ES-I3 (cell line): ENCODE measurements around the gene TMUB1.

Experiments
- H3K36me3 ChIP-seq: 2 replicates; pipeline ENCODE4 v1.6.1; 2013; ENCODE audit warnings: mild to moderate bottlenecking, low read length, control low read depth, moderate library complexity; ENCODE audit not compliant: insufficient read depth
- H3K4me1 ChIP-seq: 2 replicates; pipeline ENCODE4 v1.6.1; 2013; ENCODE audit warnings: mild to moderate bottlenecking, control low read depth, low read length; ENCODE audit not compliant: insufficient read depth
- H3K9ac ChIP-seq: 2 replicates; pipeline ENCODE4 v1.6.1; 2013; ENCODE audit warnings: low read depth, mild to moderate bottlenecking, low read length, moderate library complexity
- H3K9me3 ChIP-seq: 2 replicates; pipeline ENCODE4 v1.6.1; 2013; ENCODE audit warnings: mild to moderate bottlenecking, low read length, moderate library complexity; ENCODE audit not compliant: control insufficient read depth, insufficient read depth

TMUB1 gene

GRCh38 chr7:151083071-151083823 is at the start of gene TMUB1:
TMUB1 (minus strand) TSS chr7:151083493; CDS start chr7:151082563, 930 bp downstream.
- Histone ChIP-seq H3K9ac (peak within 1 kb of the TSS; percentile 62), H3K4me1 (peaks cover 22% of the 10 kb centered on the region), H3K9me3 (no peaks in the 10 kb centered on the region), H3K36me3 (no peaks in the 10 kb centered on the region)

GRCh38 chr7:151132461-151133205 is 49.3 kb upstream of the TMUB1 start:
- Histone ChIP-seq H3K4me1 (no peaks in the 10 kb centered on the region; the same call in 1 of the 2 replicates), H3K9me3 (no peaks in the 10 kb centered on the region), H3K9ac (no peak overlapping the region), H3K36me3 (no peaks in the 10 kb centered on the region; the same call in 1 of the 2 replicates)

- Histone ChIP-seq H3K9ac (no peak overlapping the region), H3K9me3 (no peaks in the 10 kb centered on the region), H3K4me1 (peaks cover 3% of the 10 kb centered on the region), H3K36me3 (no peaks in the 10 kb centered on the region; the same call in 1 of the 2 replicates)
Measured at GRCh38 chr7:151131592-151132293, 48.5 kb upstream of the TMUB1 start.

- Histone ChIP-seq H3K9ac (no peak overlapping the region), H3K4me1 (peaks cover 6% of the 10 kb centered on the region), H3K9me3 (no peaks in the 10 kb centered on the region), H3K36me3 (no peaks in the 10 kb centered on the region; the same call in 1 of the 2 replicates)
Measured at GRCh38 chr7:151131224-151131591, 47.9 kb upstream of the TMUB1 start.

- H3K36me3 ChIP-seq: no peaks in the 10 kb centered on the region; the same call in 1 of the 2 replicates
- peaks cover 6% of the 10 kb centered on the region for H3K4me1 ChIP-seq
- no peaks in the 10 kb centered on the region for H3K9me3 ChIP-seq
- H3K9ac ChIP-seq: no peak overlapping the region
Measured at GRCh38 chr7:151130741-151131157, 47.5 kb upstream of the TMUB1 start.

GRCh38 chr7:151129960-151130591 is 46.8 kb upstream of the TMUB1 start:
- Histone ChIP-seq H3K4me1 (peaks cover 6% of the 10 kb centered on the region), H3K9ac (no peak overlapping the region), H3K36me3 (no peaks in the 10 kb centered on the region), H3K9me3 (no peaks in the 10 kb centered on the region)

GRCh38 chr7:151129117-151129959 is 46.0 kb upstream of the TMUB1 start:
- H3K9ac ChIP-seq: no peak overlapping the region
- H3K9me3 ChIP-seq: no peaks in the 10 kb centered on the region
- peaks cover 6% of the 10 kb centered on the region for H3K4me1 ChIP-seq
- no peaks in the 10 kb centered on the region for H3K36me3 ChIP-seq

- Histone ChIP-seq H3K9ac (no peak overlapping the region), H3K9me3 (no peaks in the 10 kb centered on the region), H3K36me3 (no peaks in the 10 kb centered on the region), H3K4me1 (peaks cover 6% of the 10 kb centered on the region)
Measured at GRCh38 chr7:151128716-151129115, 45.4 kb upstream of the TMUB1 start.

- Histone ChIP-seq H3K9ac (no peak overlapping the region), H3K9me3 (no peaks in the 10 kb centered on the region), H3K4me1 (peaks cover 6% of the 10 kb centered on the region), H3K36me3 (no peaks in the 10 kb centered on the region)
Measured at GRCh38 chr7:151128144-151128543, 44.9 kb upstream of the TMUB1 start.

- Histone ChIP-seq H3K4me1 (peaks cover 6% of the 10 kb centered on the region), H3K36me3 (no peaks in the 10 kb centered on the region), H3K9me3 (no peaks in the 10 kb centered on the region), H3K9ac (peak overlapping the region; percentile 55; the same call in 1 of the 2 replicates)
Measured at GRCh38 chr7:151126491-151127137, 43.3 kb upstream of the TMUB1 start.

- Histone ChIP-seq H3K4me1 (peaks cover 6% of the 10 kb centered on the region), H3K9ac (peak overlapping the region; percentile 55; the same call in 1 of the 2 replicates), H3K36me3 (no peaks in the 10 kb centered on the region), H3K9me3 (no peaks in the 10 kb centered on the region)
Measured at GRCh38 chr7:151125846-151126481, 42.7 kb upstream of the TMUB1 start.

- Histone ChIP-seq H3K9me3 (no peaks in the 10 kb centered on the region), H3K4me1 (peaks cover 6% of the 10 kb centered on the region), H3K36me3 (no peaks in the 10 kb centered on the region), H3K9ac (peak overlapping the region; percentile 55; the same call in 1 of the 2 replicates)
Measured at GRCh38 chr7:151125470-151125845, 42.2 kb upstream of the TMUB1 start.
